ENCODE data around the gene ZSWIM5. TPM values are rescaled to one million over a fixed set of nuclear protein-coding genes. Genes with fewer than 3 reads are reported as not detected.
A peak's percentile ranks its signal among the peaks of the same experiment; 100 is the strongest.

Gene ZSWIM5
- total and polyA plus RNA-seq, 9 of the 15 experiments (the other 6 are each of a cell fraction or from before 2014, with no cell fraction given): under 0.01 to 0.07 (median 0.03) TPM; not detected in 3

DNA sequence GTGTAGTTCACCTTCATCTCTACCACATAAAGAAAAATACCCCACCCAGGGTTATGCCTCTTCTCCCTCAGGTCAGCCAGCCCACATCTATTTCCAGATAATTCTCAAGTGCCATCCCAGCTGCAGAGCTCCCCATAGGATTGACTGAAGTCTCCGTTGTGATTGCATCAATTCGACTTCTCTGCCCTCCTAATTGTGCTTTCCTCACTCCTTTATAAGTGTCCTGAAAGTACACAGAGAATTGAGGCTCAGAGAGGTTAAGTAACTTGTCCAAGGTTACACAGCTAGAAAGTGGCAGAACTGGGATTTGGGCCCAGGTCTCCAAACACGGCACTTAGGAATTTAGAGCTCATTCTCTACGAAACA is 15.0 kb downstream of the ZSWIM5 start (continued):
- no peak for TF ChIP-seq MYNN (IDR thresholded peaks at IDR 0.05)
- TF ChIP-seq MYNN (CRISPR knock-in tag; IDR thresholded peaks at IDR 0.05): no peak
- TF ChIP-seq ELF1 (tag; IDR thresholded peaks at IDR 0.05): 0 out of 2 replicates have a peak, but pooled peaks have one; percentile 33
- TF ChIP-seq L3MBTL2 (IDR thresholded peaks at IDR 0.05): 0 out of 2 replicates have a peak, but pooled peaks have one; percentile 44
- no peak for TF ChIP-seq CBFB (CRISPR knock-in tag; IDR thresholded peaks at IDR 0.05)
- no peak for TF ChIP-seq HNRNPUL1 (IDR thresholded peaks at IDR 0.05; ENCODE audit: low read length)
- no peak for TF ChIP-seq TAL1 (IDR thresholded peaks at IDR 0.05)
- TF ChIP-seq, protein P1, sequence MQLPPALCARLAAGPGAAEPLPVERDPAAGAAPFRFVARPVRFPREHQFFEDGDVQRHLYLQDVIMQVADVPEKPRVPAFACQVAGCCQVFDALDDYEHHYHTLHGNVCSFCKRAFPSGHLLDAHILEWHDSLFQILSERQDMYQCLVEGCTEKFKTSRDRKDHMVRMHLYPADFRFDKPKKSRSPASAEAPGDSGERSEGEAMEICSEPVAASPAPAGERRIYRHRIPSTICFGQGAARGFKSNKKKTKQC (CRISPR knock-in tag; IDR thresholded peaks at IDR 0.05): no peak
- TF ChIP-seq U2AF1 (optimal IDR thresholded peaks at IDR 0.05; ENCODE audit: low read depth, low read length): no peak
- TF ChIP-seq ZNF699 (CRISPR knock-in tag; IDR thresholded peaks at IDR 0.05; ENCODE audit: insufficient replicate concordance): no peak
- no peak for TF ChIP-seq BCL6 (CRISPR knock-in tag; IDR thresholded peaks at IDR 0.05)
- TF ChIP-seq CEBPG (CRISPR knock-in tag; IDR thresholded peaks at IDR 0.05): no peak
- peak; percentile 63 to 78 for TF ChIP-seq CEBPG (tag; conservative IDR thresholded peaks at IDR 0.05 in 1 of 2, IDR thresholded peaks at IDR 0.05 in 1 of 2)
- TF ChIP-seq NFRKB (IDR thresholded peaks at IDR 0.05; ENCODE audit: low read depth): no peak
- TF ChIP-seq, protein P2, sequence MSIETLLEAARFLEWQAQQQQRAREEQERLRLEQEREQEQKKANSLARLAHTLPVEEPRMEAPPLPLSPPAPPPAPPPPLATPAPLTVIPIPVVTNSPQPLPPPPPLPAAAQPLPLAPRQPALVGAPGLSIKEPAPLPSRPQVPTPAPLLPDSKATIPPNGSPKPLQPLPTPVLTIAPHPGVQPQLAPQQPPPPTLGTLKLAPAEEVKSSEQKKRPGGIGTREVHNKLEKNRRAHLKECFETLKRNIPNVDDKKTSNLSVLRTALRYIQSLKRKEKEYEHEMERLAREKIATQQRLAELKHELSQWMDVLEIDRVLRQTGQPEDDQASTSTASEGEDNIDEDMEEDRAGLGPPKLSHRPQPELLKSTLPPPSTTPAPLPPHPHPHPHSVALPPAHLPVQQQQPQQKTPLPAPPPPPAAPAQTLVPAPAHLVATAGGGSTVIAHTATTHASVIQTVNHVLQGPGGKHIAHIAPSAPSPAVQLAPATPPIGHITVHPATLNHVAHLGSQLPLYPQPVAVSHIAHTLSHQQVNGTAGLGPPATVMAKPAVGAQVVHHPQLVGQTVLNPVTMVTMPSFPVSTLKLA (conservative IDR thresholded peaks at IDR 0.05): 0 out of 4 replicates have a peak, but pooled peaks of 1 of the 2 experiments have one; percentile 6
- TF ChIP-seq BCOR (IDR thresholded peaks at IDR 0.05): peak; percentile 93
- no peak for TF ChIP-seq NR2C1 (IDR thresholded peaks at IDR 0.05)
- no peak for TF ChIP-seq NR2C1 (tag; IDR thresholded peaks at IDR 0.05)
- TF ChIP-seq NCOR1 (IDR thresholded peaks at IDR 0.05): no peak
- peak; percentile 14 for TF ChIP-seq GABPA (tag; conservative IDR thresholded peaks at IDR 0.05; ENCODE audit: low read depth)
- TF ChIP-seq, protein P3, sequence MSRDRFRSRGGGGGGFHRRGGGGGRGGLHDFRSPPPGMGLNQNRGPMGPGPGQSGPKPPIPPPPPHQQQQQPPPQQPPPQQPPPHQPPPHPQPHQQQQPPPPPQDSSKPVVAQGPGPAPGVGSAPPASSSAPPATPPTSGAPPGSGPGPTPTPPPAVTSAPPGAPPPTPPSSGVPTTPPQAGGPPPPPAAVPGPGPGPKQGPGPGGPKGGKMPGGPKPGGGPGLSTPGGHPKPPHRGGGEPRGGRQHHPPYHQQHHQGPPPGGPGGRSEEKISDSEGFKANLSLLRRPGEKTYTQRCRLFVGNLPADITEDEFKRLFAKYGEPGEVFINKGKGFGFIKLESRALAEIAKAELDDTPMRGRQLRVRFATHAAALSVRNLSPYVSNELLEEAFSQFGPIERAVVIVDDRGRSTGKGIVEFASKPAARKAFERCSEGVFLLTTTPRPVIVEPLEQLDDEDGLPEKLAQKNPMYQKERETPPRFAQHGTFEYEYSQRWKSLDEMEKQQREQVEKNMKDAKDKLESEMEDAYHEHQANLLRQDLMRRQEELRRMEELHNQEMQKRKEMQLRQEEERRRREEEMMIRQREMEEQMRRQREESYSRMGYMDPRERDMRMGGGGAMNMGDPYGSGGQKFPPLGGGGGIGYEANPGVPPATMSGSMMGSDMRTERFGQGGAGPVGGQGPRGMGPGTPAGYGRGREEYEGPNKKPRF (IDR thresholded peaks at IDR 0.05; ENCODE audit: low read depth, low read length): no peak
- TF ChIP-seq, protein P4, sequence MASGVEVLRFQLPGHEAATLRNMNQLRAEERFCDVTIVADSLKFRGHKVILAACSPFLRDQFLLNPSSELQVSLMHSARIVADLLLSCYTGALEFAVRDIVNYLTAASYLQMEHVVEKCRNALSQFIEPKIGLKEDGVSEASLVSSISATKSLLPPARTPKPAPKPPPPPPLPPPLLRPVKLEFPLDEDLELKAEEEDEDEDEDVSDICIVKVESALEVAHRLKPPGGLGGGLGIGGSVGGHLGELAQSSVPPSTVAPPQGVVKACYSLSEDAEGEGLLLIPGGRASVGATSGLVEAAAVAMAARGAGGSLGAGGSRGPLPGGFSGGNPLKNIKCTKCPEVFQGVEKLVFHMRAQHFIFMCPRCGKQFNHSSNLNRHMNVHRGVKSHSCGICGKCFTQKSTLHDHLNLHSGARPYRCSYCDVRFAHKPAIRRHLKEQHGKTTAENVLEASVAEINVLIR (CRISPR knock-in tag; IDR thresholded peaks at IDR 0.05): no peak
- TF ChIP-seq GTF2F1 (IDR thresholded peaks at IDR 0.05; ENCODE audit: low read depth, low read length): no peak
- no peak for TF ChIP-seq SRSF7 (optimal IDR thresholded peaks at IDR 0.05; ENCODE audit: low read depth, low read length)
- TF ChIP-seq ZNF224 (CRISPR knock-in tag; IDR thresholded peaks at IDR 0.05): no peak
- TF ChIP-seq RAD21 (CRISPR knock-in tag; conservative IDR thresholded peaks at IDR 0.05 in 1 of 2, IDR thresholded peaks at IDR 0.05 in 1 of 2): 0 out of 4 replicates have a peak, but pooled peaks of 1 of the 2 experiments have one; percentile 5
- TF ChIP-seq CREB1 (IDR thresholded peaks at IDR 0.05): no peak
- no peak for TF ChIP-seq CREB1 (CRISPR knock-in tag; IDR thresholded peaks at IDR 0.05)
